Measurements from ENCODE around the gene PKD1.

- TF ChIP-seq CAMTA2 (CRISPR knock-in tag; IDR thresholded peaks at IDR 0.05; ENCODE audit: borderline replicate concordance) (no peak), ZBTB40 (IDR thresholded peaks at IDR 0.05) (no peak), ZBTB40 (CRISPR knock-in tag; IDR thresholded peaks at IDR 0.05) (no peak), EZH2 (conservative IDR thresholded peaks at IDR 0.05; ENCODE audit: low read depth, low read length) (no peak)
Observed at GRCh38 chr16:2093793-2094192, 41.9 kb downstream of the PKD1 start.
